Measurements from ENCODE around the gene AMDHD1.

AMDHD1 gene

GRCh38 chr12:95999484-95999883 lies 56.4 kb downstream of the AMDHD1 start:
- no peak for DNase-seq (ENCODE audit: low spot score)
- no peak for TF ChIP-seq CTCF (IDR thresholded peaks at IDR 0.05)
- Histone ChIP-seq H3K4me3 (no peak overlapping the region), H3K27ac (peak overlapping the region in 1 of 2 donors; percentile 28)

DNA sequence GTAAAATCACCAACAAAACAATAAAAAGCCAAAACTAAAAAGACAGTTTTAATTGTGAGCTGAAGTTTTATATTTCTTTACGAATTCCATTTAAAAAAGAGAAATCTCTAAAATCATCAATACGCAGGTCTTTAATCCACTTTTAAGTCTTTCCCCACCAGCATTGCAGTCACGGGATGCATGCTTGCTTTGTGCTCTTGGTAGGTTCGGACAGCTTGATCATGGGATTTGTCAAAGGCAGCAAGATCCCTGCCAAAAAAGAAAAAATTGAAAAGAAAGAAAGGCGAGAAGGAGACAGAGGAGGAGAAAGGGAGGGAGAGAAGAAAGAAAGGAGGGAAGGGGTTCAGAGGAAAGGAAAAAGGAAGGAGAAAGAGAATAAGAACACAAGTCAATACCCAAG lies 57.7 kb downstream of the AMDHD1 start:
- no peak for DNase-seq (ENCODE audit: low spot score)
- TF ChIP-seq CTCF (IDR thresholded peaks at IDR 0.05) = no peak
- Histone ChIP-seq H3K4me3 (no peak overlapping the region), H3K27ac (no peak overlapping the region)

DNA sequence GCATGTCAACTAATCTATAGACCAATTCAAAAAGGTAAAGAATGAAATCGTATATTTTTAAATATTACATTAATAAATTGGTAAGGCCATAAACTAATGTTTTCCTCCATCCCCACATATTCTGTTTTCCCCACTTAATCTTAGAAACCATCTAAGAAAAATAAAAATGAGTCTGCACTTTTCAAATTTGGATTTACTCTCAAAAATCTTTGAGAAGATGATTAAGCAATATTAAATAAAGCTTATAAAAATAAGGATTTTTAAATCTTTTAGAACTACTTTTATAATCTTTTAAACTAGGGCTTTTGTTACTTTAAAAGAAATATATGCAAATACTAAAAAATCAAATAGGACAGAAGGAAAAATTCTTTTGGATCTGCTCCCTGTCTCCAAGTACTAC lies 63.6 kb downstream of the AMDHD1 start:
- H3K27ac ChIP-seq = no peak overlapping the region
- TF ChIP-seq CTCF (IDR thresholded peaks at IDR 0.05) = no peak
- no peak overlapping the region for H3K4me3 ChIP-seq
- DNase-seq (ENCODE audit: low spot score) = no peak

DNA sequence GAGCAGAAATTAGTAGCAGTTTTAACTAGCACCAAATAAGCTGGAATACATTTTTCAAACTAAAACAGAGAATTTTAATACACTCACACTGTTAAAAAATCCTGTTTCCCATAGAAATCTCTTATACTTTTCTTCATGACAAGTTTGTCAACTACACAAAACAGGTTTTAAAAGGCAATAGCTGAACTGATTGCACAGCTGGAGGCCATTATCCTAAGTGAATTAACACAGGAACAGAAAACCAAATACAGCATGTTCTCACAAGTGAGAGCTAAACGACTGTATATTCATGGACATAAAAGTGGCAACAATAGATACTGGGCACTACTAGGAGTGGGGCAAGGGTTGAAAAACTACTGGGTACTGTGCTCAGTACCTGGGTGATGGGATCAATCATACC lies 64.6 kb downstream of the AMDHD1 start:
- Histone ChIP-seq H3K27ac (no peak overlapping the region), H3K4me3 (no peak overlapping the region)
- no peak for DNase-seq (ENCODE audit: low spot score)
- TF ChIP-seq CTCF (IDR thresholded peaks at IDR 0.05) = no peak

DNA sequence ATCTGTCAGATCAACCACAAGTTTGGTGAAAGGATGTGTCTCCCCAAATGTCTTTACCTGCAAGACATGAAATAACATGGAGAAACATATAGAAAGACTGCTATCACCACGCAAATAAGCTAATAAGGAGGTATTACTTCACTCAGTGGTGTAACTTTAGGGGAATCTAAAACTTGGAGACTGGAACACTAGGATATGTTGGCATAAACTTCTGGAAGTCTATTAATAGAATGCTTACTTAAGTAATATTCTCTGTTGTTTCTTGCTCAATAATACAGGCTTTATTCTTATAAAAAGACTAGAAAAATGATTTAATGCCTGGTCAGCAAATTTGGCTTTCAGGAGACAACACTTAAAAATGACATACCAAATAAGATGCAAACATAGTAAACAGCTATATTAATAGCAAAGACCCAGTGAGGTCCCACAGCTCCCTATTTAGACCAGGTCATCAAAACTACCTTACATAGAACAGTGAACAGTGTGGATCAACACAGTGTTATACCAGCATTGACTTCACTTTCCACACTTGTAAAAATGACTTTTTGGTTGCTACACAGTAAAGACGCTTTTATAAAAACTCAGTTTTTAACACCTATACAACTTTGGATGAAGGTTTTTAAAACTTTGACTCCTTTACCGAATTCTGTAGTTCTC lies 71.9 kb downstream of the AMDHD1 start:
- no peak overlapping the region for H3K27ac ChIP-seq
- no peak for DNase-seq (ENCODE audit: low spot score)
- no peak overlapping the region for H3K4me3 ChIP-seq
- no peak for TF ChIP-seq CTCF (IDR thresholded peaks at IDR 0.05)

GRCh38 chr12:96015672-96016071 lies 72.5 kb downstream of the AMDHD1 start:
- TF ChIP-seq CTCF (IDR thresholded peaks at IDR 0.05) = no peak
- H3K4me3 ChIP-seq = no peak overlapping the region
- no peak overlapping the region for H3K27ac ChIP-seq
- DNase-seq (ENCODE audit: low spot score) = no peak

Data from coronary artery (tissue), 2 donors.